ENCODE results near the gene SH3GL2. TPM values are rescaled to one million over a fixed set of nuclear protein-coding genes. Genes with fewer than 3 reads are reported as not detected.

SH3GL2 gene
- total RNA-seq, 1 donor from 2014 or later, result not detected

DNA sequence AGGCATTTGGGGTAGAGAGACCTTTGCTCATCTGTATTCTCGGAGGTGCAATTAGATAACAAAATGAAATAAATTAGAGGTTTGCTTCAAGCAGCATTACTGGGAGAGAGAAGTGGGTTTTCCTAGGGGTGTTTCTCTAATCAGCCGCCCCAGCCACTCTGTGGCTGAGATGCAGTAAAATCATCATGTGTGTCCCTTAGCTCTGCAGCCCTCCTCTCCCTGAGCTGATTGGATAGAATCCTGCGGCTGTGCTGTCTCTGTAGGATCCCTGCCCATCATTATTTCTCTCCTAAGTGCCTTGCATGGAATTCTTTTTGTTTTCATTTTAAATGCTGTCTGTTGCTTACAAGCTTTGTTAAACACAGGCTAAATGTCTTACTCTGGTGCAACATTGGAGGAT, 171.4 kb downstream of the SH3GL2 start:
- intact Hi-C loops (cut with DNase I), result no loop called here
- TF ChIP-seq, protein P1, sequence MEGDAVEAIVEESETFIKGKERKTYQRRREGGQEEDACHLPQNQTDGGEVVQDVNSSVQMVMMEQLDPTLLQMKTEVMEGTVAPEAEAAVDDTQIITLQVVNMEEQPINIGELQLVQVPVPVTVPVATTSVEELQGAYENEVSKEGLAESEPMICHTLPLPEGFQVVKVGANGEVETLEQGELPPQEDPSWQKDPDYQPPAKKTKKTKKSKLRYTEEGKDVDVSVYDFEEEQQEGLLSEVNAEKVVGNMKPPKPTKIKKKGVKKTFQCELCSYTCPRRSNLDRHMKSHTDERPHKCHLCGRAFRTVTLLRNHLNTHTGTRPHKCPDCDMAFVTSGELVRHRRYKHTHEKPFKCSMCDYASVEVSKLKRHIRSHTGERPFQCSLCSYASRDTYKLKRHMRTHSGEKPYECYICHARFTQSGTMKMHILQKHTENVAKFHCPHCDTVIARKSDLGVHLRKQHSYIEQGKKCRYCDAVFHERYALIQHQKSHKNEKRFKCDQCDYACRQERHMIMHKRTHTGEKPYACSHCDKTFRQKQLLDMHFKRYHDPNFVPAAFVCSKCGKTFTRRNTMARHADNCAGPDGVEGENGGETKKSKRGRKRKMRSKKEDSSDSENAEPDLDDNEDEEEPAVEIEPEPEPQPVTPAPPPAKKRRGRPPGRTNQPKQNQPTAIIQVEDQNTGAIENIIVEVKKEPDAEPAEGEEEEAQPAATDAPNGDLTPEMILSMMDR (IDR thresholded peaks at IDR 0.05), result no peak
- H3K27ac ChIP-seq, result no peak overlapping the region
- no peak overlapping the region for H3K4me3 ChIP-seq
- no peaks in the 10 kb centered on the region for H3K36me3 ChIP-seq
- H3K27me3 ChIP-seq, result no peaks in the 10 kb centered on the region
- H3K9me3 ChIP-seq, result no peaks in the 10 kb centered on the region
- DNase-seq (ENCODE audit: low spot score in 2 of 2), result no peak
- no peaks in the 10 kb centered on the region for H3K4me1 ChIP-seq

- Histone ChIP-seq H3K27me3 (no peaks in the 10 kb centered on the region), H3K4me3 (no peak overlapping the region), H3K27ac (no peak overlapping the region), H3K9me3 (no peaks in the 10 kb centered on the region), H3K4me1 (no peaks in the 10 kb centered on the region), H3K36me3 (no peaks in the 10 kb centered on the region)
- TF ChIP-seq, protein P1 (IDR thresholded peaks at IDR 0.05), result no peak
- intact Hi-C loops (cut with DNase I), result no loop called here
- DNase-seq (ENCODE audit: low spot score in 2 of 2), result no peak
Observed at GRCh38 chr9:17751486-17751885, 172.6 kb downstream of the SH3GL2 start.

DNA sequence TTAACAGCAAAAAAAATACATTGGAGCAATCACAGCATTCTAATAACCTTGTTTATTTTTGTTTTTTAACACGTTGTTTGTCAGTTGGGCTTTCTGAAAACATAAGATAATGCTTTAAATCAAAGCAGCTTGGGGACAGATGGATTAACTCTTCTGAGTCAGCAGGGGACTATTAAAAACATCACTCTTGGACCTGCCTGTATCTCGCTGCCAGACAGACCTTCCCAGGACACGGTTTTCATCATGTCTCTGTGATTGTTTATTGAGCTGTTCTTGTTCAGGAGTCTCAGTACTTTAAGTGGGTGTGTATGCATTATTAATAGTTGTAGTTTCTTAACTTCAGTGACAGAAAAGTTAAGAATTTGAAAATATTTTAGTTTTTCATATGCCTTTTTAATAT, 173.2 kb downstream of the SH3GL2 start:
- no peak overlapping the region for H3K4me3 ChIP-seq
- no peaks in the 10 kb centered on the region for H3K9me3 ChIP-seq
- DNase-seq (ENCODE audit: low spot score in 2 of 2), result no peak
- no peaks in the 10 kb centered on the region for H3K27me3 ChIP-seq
- intact Hi-C loops (cut with DNase I), result no loop called here
- H3K27ac ChIP-seq, result no peak overlapping the region
- TF ChIP-seq, protein P1 (IDR thresholded peaks at IDR 0.05), result no peak
- H3K4me1 ChIP-seq, result no peaks in the 10 kb centered on the region
- no peaks in the 10 kb centered on the region for H3K36me3 ChIP-seq

GRCh38 chr9:17757816-17758215, 178.9 kb downstream of the SH3GL2 start:
- intact Hi-C loops (cut with DNase I), result no loop called here
- Histone ChIP-seq H3K4me3 (no peak overlapping the region), H3K27ac (no peak overlapping the region), H3K9me3 (no peaks in the 10 kb centered on the region), H3K27me3 (no peaks in the 10 kb centered on the region), H3K4me1 (no peaks in the 10 kb centered on the region), H3K36me3 (no peaks in the 10 kb centered on the region)
- TF ChIP-seq, protein P1 (IDR thresholded peaks at IDR 0.05), result no peak
- no peak for DNase-seq (ENCODE audit: low spot score in 2 of 2)

GRCh38 chr9:17760250-17760649, 181.4 kb downstream of the SH3GL2 start:
- H3K27me3 ChIP-seq, result no peaks in the 10 kb centered on the region
- no peaks in the 10 kb centered on the region for H3K4me1 ChIP-seq
- H3K9me3 ChIP-seq, result no peaks in the 10 kb centered on the region
- no peak overlapping the region for H3K4me3 ChIP-seq
- no peak overlapping the region for H3K27ac ChIP-seq
- intact Hi-C loops (cut with DNase I), result no loop called here
- TF ChIP-seq, protein P1 (IDR thresholded peaks at IDR 0.05), result no peak
- no peak for DNase-seq (ENCODE audit: low spot score in 2 of 2)
- no peaks in the 10 kb centered on the region for H3K36me3 ChIP-seq

DNA sequence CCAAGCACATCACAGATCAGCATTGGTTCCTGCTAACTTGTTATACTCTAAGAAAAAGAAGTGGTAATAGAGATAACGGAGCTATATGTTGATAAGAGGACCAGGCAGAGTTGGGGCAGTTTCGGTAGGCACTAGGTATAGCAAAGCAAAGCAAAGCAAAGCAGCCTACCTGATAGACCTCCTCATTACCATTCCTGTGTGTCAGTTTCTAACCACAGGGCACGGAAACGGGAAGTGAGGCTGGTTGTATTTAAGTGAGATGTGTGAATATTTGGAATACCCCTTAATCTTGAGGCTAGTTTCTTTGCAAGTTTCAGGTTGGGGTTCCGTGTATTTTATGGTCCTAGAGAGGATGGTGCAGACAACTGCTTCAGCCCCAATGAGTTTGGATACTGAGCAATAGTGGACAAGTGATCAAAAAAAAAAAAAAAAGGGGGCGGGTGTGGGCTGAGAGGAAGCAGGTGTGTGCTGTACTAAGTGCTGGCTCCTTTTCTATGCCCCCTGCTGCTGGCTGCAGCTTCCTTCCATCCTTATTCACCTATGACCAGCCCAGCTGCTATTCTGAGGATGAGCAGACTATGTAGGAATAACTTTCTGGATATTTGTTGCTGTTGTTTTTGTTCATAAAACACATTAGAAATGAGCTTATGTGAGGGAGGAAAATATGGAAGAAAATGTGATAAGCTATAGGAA, 183.3 kb downstream of the SH3GL2 start:
- Histone ChIP-seq H3K4me1 (no peaks in the 10 kb centered on the region), H3K4me3 (no peak overlapping the region), H3K27me3 (no peaks in the 10 kb centered on the region), H3K27ac (no peak overlapping the region), H3K9me3 (no peaks in the 10 kb centered on the region), H3K36me3 (no peaks in the 10 kb centered on the region)
- TF ChIP-seq, protein P1 (IDR thresholded peaks at IDR 0.05), result no peak
- DNase-seq (ENCODE audit: low spot score in 2 of 2), result no peak
- intact Hi-C loops (cut with DNase I), result no loop called here

Data from ascending aorta (tissue), 2 donors.